ENCODE measurements around the gene LRRC2. TPM values are rescaled to one million over a fixed set of nuclear protein-coding genes. Genes with fewer than 3 reads are reported as not detected.
A peak's percentile ranks its signal among the peaks of the same experiment; 100 is the strongest.

The LRRC2 gene
- total RNA-seq, 1 experiment from 2014 or later: 0.26 TPM

GRCh38 chr3:46571684-46572083 is 5.6 kb upstream of the LRRC2 start:
- Histone ChIP-seq H3F3A (ENCODE audit: low read length, unreplicated experiment) (no peaks in the 10 kb centered on the region), H3K79me2 (ENCODE audit: low read length) (no peaks in the 10 kb centered on the region), H3K4me3 (ENCODE audit: low read length) (no peak overlapping the region), H3K36me3 (ENCODE audit: low read depth, low read length) (no peaks in the 10 kb centered on the region), H3K4me1 (ENCODE audit: insufficient read depth, low read length) (peaks cover under 1% of the 10 kb centered on the region; the same call in 1 of the 2 replicates), H4K20me1 (ENCODE audit: low read length) (no peaks in the 10 kb centered on the region), H3K27me3 (ENCODE audit: low read length) (no peaks in the 10 kb centered on the region), H3K9ac (ENCODE audit: low read length) (no peak overlapping the region), H3K9me2 (replicated peaks; ENCODE audit: low read length) (no peaks in the 10 kb centered on the region), H3K27ac (ENCODE audit: low read length) (no peak overlapping the region), H3K4me2 (ENCODE audit: low read length) (no peak overlapping the region), H2AFZ (ENCODE audit: low read length) (no peak overlapping the region), H3K9me3 (ENCODE audit: low read length) (no peaks in the 10 kb centered on the region)
- ATAC-seq: no peak
- no peak for DNase-seq
- no TSS peak for BruUV-seq (replicated peaks)
- TF ChIP-seq EZH2phosphoT487 (IDR thresholded peaks at IDR 0.05; ENCODE audit: borderline replicate concordance, low read length) (no peak), EZH2 (IDR thresholded peaks at IDR 0.05; ENCODE audit: low read length, unreplicated experiment) (no peak), CTCF (conservative IDR thresholded peaks at IDR 0.05; ENCODE audit: low read depth, low read length) (no peak)
- intact Hi-C loops (cut with micrococcal nuclease): no loop called here
- ChIA-PET POLR2A (ENCODE audit: unreplicated experiment) (interaction anchor here (0.6 kb wide), 1 partner anchor 1126 kb away, joined by 5 read pairs; no protein-coding TSS in a partner anchor), CTCF (interaction anchor here (1.0 kb wide), 1 partner anchor 83 kb away, joined by 3 read pairs; no protein-coding TSS in a partner anchor)

- H3K9me2 ChIP-seq (replicated peaks; ENCODE audit: low read length): no peaks in the 10 kb centered on the region
- no peak for DNase-seq
- no peaks in the 10 kb centered on the region for H3K79me2 ChIP-seq (ENCODE audit: low read length)
- H3K36me3 ChIP-seq (ENCODE audit: low read depth, low read length): no peaks in the 10 kb centered on the region
- no peak for TF ChIP-seq CTCF (conservative IDR thresholded peaks at IDR 0.05; ENCODE audit: low read depth, low read length)
- TF ChIP-seq EZH2phosphoT487 (IDR thresholded peaks at IDR 0.05; ENCODE audit: borderline replicate concordance, low read length): no peak
- TF ChIP-seq EZH2 (IDR thresholded peaks at IDR 0.05; ENCODE audit: low read length, unreplicated experiment): no peak
- no TSS peak for BruUV-seq (replicated peaks)
- no peaks in the 10 kb centered on the region for H3K9me3 ChIP-seq (ENCODE audit: low read length)
- H3K27ac ChIP-seq (ENCODE audit: low read length): no peak overlapping the region
- H3F3A ChIP-seq (ENCODE audit: low read length, unreplicated experiment): no peaks in the 10 kb centered on the region
- no peaks in the 10 kb centered on the region for H3K27me3 ChIP-seq (ENCODE audit: low read length)
- peak overlapping the region; percentile 69 for H3K4me3 ChIP-seq (ENCODE audit: low read length)
- no peak for ATAC-seq
- peak overlapping the region; percentile 7; the same call in 1 of the 2 replicates for H3K9ac ChIP-seq (ENCODE audit: low read length)
- intact Hi-C loops (cut with micrococcal nuclease): no loop called here
- no peaks in the 10 kb centered on the region for H4K20me1 ChIP-seq (ENCODE audit: low read length)
- H3K4me1 ChIP-seq (ENCODE audit: insufficient read depth, low read length): peaks cover 9% of the 10 kb centered on the region; the same call in 1 of the 2 replicates
- CTCF ChIA-PET: no interaction called here
- H3K4me2 ChIP-seq (ENCODE audit: low read length): peak overlapping the region; percentile 95
- peak overlapping the region; percentile 90 for H2AFZ ChIP-seq (ENCODE audit: low read length)
- POLR2A ChIA-PET (ENCODE audit: unreplicated experiment): no interaction called here
These were observed 479 bp downstream of the LRRC2 start for GRCh38 chr3:46565607-46566039.

GRCh38 chr3:46565077-46565476 is 1.0 kb downstream of the LRRC2 start:
- no peaks in the 10 kb centered on the region for H3K27me3 ChIP-seq (ENCODE audit: low read length)
- no peaks in the 10 kb centered on the region for H3K79me2 ChIP-seq (ENCODE audit: low read length)
- H3K36me3 ChIP-seq (ENCODE audit: low read depth, low read length): no peaks in the 10 kb centered on the region
- ATAC-seq: no peak
- no peak overlapping the region for H2AFZ ChIP-seq (ENCODE audit: low read length)
- intact Hi-C loops (cut with micrococcal nuclease): no loop called here
- H3K4me1 ChIP-seq (ENCODE audit: insufficient read depth, low read length): peaks cover 9% of the 10 kb centered on the region; the same call in 1 of the 2 replicates
- CTCF ChIA-PET: interaction anchor here (0.6 kb wide), 1 partner anchor 77 kb away, joined by 3 read pairs; no protein-coding TSS in a partner anchor
- no peak overlapping the region for H3K9ac ChIP-seq (ENCODE audit: low read length)
- no peak overlapping the region for H3K4me2 ChIP-seq (ENCODE audit: low read length)
- no TSS peak for BruUV-seq (replicated peaks)
- no peak overlapping the region for H3K27ac ChIP-seq (ENCODE audit: low read length)
- H3K9me3 ChIP-seq (ENCODE audit: low read length): no peaks in the 10 kb centered on the region
- DNase-seq: no peak
- POLR2A ChIA-PET (ENCODE audit: unreplicated experiment): no interaction called here
- no peaks in the 10 kb centered on the region for H4K20me1 ChIP-seq (ENCODE audit: low read length)
- TF ChIP-seq EZH2phosphoT487 (IDR thresholded peaks at IDR 0.05; ENCODE audit: borderline replicate concordance, low read length) (no peak), EZH2 (IDR thresholded peaks at IDR 0.05; ENCODE audit: low read length, unreplicated experiment) (no peak)
- H3F3A ChIP-seq (ENCODE audit: low read length, unreplicated experiment): no peaks in the 10 kb centered on the region
- H3K9me2 ChIP-seq (replicated peaks; ENCODE audit: low read length): no peaks in the 10 kb centered on the region
- H3K4me3 ChIP-seq (ENCODE audit: low read length): no peak overlapping the region

Measured in PC-3 (cell line).